Activated T-helper 2 cell treated with anti-CD3 and anti-CD28 coated beads, Interferon-gamma antibody, Interleukin-2, Interleukin-4, amounts not matched to agents 10 μg/mL and 5 μg/mL and 100 μg/mL, durations not matched to agents 14 hours and 24 hours and 36 hours (primary cell): Measurements from ENCODE around the gene KLHL6. TPM values are rescaled to one million over a fixed set of nuclear protein-coding genes. Genes with fewer than 3 reads are reported as not detected.
"Not testable (repeated sequence)": the region's sequence is repeated elsewhere in the genome, so short reads cannot be mapped to it uniquely, and the experiment has no call there.

Experiments used
- DNase-seq: peaks from one replicate; pipeline ENCODE4 v3.0.0; 2021; ENCODE audit warnings: low spot score
- H3K27ac Mint-ChIP-seq: one replicate; pipeline ENCODE4 v1.8.0; 2021; ENCODE audit warnings: mixed read lengths
- H3K27me3 Mint-ChIP-seq: one replicate; pipeline ENCODE4 v1.8.0; 2021; ENCODE audit warnings: low read depth, mixed read lengths
- H3K36me3 Mint-ChIP-seq: one replicate; pipeline ENCODE4 v1.8.0; 2021; ENCODE audit warnings: low read depth, mixed read lengths
- H3K4me1 Mint-ChIP-seq: one replicate; pipeline ENCODE4 v1.8.0; 2021; ENCODE audit warnings: low read depth, mixed read lengths
- H3K4me3 Mint-ChIP-seq: one replicate; pipeline ENCODE4 v1.8.0; 2021; ENCODE audit warnings: low read depth, mild to moderate bottlenecking, moderate library complexity, mixed read lengths
- H3K9me3 Mint-ChIP-seq: one replicate; pipeline ENCODE4 v1.8.0; 2021; ENCODE audit warnings: mixed read lengths
- intact Hi-C: fragments of 100-400 bp; cut with micrococcal nuclease; formaldehyde crosslinking; loops from one replicate; pipeline ENCODE4 v1.15.1; 2023
- total RNA-seq: library from RNA; stranded (reverse); gene quantifications from 2 replicates; pipeline ENCODE4 v1.2.3, GENCODE V29; 2022

KLHL6 gene
- total RNA-seq, 1 donor from 2014 or later = 29.7 TPM

DNA sequence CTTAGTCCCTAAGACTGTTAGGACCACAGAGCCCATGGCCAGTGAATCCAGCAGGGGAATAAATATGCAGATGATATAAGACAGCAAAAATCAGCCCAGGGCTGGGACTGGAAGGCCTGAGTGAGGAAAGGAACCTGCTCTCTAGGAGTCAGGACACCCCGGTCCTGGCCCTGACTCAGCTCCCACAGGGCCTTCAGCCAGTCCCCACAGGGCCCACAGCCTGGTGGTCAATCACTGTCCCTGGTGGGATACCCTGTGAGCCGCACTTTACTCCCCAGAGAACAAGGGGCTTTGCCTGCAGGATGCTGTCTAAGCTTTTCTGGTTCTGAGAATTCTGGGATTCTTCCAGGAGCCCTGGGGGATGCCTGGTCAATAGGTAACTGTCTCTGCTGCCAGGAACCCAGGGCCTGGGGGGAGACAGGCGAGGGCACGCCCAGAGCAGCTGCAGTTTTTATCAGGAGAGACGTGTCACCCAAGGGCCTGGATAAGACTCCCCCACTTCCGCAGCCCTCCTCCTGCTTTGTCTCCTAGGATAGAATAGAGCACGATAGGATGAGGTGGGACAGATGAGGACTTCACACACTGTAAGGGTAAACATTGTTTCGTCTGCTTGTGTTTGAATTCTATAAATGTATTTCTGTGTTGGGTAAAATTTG is 77.6 kb downstream of the KLHL6 start:
- no peaks in the 10 kb centered on the region for H3K36me3 Mint-ChIP-seq
- DNase-seq = no peak
- no peaks in the 10 kb centered on the region for H3K9me3 Mint-ChIP-seq
- no peak overlapping the region for H3K27ac Mint-ChIP-seq
- H3K4me1 Mint-ChIP-seq = peaks cover 6% of the 10 kb centered on the region
- no peak overlapping the region for H3K4me3 Mint-ChIP-seq
- intact Hi-C loops = no loop called here
- H3K27me3 Mint-ChIP-seq = no peaks in the 10 kb centered on the region

- H3K9me3 Mint-ChIP-seq, H3K4me3 Mint-ChIP-seq, DNase-seq, H3K36me3 Mint-ChIP-seq, intact Hi-C loops, H3K27me3 Mint-ChIP-seq, H3K27ac Mint-ChIP-seq, H3K4me1 Mint-ChIP-seq: not testable (repeated sequence)
Observed at GRCh38 chr3:183475764-183476162, 79.7 kb downstream of the KLHL6 start.

DNA sequence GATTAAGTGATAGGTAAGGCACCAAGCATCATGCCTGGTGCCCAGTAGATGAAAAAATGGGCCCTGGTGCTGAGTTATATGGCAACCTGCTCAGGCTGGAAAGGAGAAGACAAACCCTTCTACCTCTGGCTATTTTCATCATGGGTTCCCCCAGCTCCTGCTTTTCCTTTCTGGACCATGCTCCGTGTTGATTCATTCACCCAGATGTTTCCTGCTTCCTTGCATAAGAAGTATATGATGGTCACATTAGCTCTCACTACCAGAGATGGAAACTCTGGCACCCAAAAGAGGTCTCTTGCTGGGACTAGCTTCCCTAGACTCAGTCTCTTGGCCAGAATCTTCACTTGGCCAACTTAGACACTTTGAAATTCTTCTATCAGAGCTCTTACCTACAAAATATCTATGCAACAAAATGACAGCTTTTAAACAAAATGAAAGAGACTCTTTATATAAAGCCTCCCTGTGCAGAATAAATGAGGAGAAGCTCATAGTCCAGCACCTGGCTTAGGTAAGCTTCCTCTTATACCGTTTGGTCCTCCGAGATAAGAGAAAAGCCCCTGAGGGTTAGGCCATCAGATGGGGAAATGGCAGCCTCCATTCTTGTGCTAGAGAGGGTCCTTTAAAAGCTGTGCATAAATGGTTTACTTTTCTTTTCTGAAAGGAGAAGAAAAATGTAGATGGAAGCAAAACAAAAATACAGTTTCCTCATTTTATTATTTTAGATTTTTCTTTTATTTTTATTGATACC is 80.3 kb downstream of the KLHL6 start:
- no peaks in the 10 kb centered on the region for H3K9me3 Mint-ChIP-seq
- DNase-seq = no peak
- H3K36me3 Mint-ChIP-seq = no peaks in the 10 kb centered on the region
- peaks cover under 1% of the 10 kb centered on the region for H3K4me1 Mint-ChIP-seq
- H3K4me3 Mint-ChIP-seq = no peak overlapping the region
- no peak overlapping the region for H3K27ac Mint-ChIP-seq
- H3K27me3 Mint-ChIP-seq = no peaks in the 10 kb centered on the region
- intact Hi-C loops = no loop called here

- no peaks in the 10 kb centered on the region for H3K9me3 Mint-ChIP-seq
- no peak for DNase-seq
Observed at GRCh38 chr3:183473969-183474368, 81.5 kb downstream of the KLHL6 start.

GRCh38 chr3:183472155-183472554 is 83.4 kb downstream of the KLHL6 start:
- Mint-ChIP-seq H3K4me3 (no peak overlapping the region), H3K9me3 (no peaks in the 10 kb centered on the region), H3K4me1 (peaks cover 17% of the 10 kb centered on the region), H3K36me3 (no peaks in the 10 kb centered on the region), H3K27ac (no peak overlapping the region), H3K27me3 (no peaks in the 10 kb centered on the region)
- DNase-seq = no peak
- intact Hi-C loops = no loop called here

More at GRCh38 chr3:183473969-183474368, 81.5 kb downstream of the KLHL6 start:
- Mint-ChIP-seq H3K36me3 (no peaks in the 10 kb centered on the region), H3K27ac (no peak overlapping the region), H3K27me3 (no peaks in the 10 kb centered on the region), H3K4me3 (no peak overlapping the region), H3K4me1 (peaks cover 7% of the 10 kb centered on the region)
- intact Hi-C loops = no loop called here

DNA sequence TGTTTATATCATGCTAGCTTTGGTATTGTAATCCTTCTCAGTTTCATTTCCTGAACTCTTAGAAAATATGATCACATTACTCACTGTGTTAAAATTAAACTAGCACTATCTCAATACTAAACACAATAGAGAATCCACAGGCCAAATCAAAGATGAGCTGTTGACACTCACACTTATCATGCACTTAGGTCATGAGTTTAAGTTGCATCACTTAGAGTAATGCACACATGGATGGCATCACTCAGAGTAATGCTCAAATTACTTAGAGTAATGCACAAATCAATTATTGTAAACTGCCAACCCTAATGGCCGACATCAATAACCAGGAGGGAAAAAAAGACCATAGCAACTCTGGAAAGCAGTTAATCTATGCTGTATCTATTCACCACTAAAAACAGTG is 87.1 kb downstream of the KLHL6 start:
- H3K4me3 Mint-ChIP-seq = no peak overlapping the region
- intact Hi-C loops = loop anchor here (2.0 to 5.0 kb wide), 5 partner anchors 48 to 549 kb away; partner anchors contain the start of genes ABCC5 and PARL
- H3K27me3 Mint-ChIP-seq = peaks cover 7% of the 10 kb centered on the region
- no peak for DNase-seq
- no peaks in the 10 kb centered on the region for H3K9me3 Mint-ChIP-seq
- peak overlapping the region; percentile 69 for H3K27ac Mint-ChIP-seq
- peaks cover 17% of the 10 kb centered on the region for H3K4me1 Mint-ChIP-seq
- no peaks in the 10 kb centered on the region for H3K36me3 Mint-ChIP-seq

DNA sequence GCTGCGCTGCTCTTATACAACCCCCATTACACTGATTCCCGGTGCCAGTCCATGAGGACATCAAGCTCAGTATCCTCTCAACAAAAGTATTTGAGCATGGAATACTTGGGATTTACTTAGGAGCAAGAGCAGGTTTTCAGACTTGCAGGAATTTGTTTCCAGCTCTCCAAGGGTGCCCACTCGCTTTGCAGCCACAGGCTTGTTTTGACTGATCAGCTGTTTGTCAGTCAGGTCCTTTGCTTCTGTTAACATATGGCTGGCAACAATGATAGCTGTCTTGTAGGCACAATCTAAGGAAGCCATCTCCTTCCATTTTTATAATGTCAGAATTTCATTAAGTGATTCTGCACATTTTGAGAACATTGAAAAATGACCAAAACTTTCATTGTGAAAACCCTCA is 88.9 kb downstream of the KLHL6 start:
- intact Hi-C loops = loop anchor here (5.0 kb wide), 2 partner anchors 499 to 551 kb away; partner anchors contain the start of gene ABCC5
- H3K4me3 Mint-ChIP-seq = no peak overlapping the region
- no peaks in the 10 kb centered on the region for H3K36me3 Mint-ChIP-seq
- H3K9me3 Mint-ChIP-seq = no peaks in the 10 kb centered on the region
- DNase-seq = no peak
- peaks cover 18% of the 10 kb centered on the region for H3K4me1 Mint-ChIP-seq
- H3K27ac Mint-ChIP-seq = no peak overlapping the region
- H3K27me3 Mint-ChIP-seq = peaks cover 12% of the 10 kb centered on the region

DNA sequence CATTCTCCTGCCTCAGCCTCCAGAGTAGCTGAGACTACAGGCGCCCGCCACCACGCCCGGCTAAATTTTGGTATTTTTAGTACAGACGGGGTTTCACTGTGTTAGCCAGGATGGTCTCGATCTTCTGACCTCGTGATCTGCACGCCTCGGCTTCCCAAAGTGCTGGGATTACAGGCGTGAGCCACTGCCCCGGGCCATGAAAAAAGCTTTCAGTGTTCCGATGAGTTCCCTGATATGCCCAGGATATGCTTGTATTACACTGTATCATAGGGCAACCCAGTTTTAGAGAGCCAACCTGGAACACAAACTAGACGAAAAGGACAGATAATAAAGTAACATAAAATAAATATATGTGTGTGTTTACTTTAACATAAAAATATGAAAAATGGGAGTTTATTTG is 89.8 kb downstream of the KLHL6 start:
- H3K4me3 Mint-ChIP-seq, DNase-seq: not testable (repeated sequence)
- intact Hi-C loops = loop anchor here (5.0 kb wide), 2 partner anchors 498 to 552 kb away; partner anchors contain the start of gene ABCC5

DNA sequence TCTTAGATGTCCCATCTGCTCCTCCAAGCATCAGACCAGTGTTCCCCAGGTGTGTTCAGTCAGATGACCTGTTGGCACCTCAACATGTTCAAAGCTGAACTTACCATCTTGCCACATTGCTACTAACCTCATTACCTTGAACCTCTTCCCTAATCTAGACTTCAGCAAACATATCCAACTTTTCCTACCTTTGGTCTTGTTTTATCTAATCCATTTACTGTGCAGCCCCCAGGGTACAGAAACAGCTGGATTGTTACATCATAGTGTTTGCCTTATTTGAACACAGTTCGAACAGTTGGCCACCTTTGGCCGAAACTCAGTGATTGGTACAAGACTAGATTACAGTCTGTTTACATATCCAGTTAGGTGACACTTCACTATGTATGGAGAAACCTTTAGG is 91.0 kb downstream of the KLHL6 start:
- intact Hi-C loops = no loop called here
- H3K9me3 Mint-ChIP-seq = no peaks in the 10 kb centered on the region
- H3K36me3 Mint-ChIP-seq = no peaks in the 10 kb centered on the region
- no peak overlapping the region for H3K27ac Mint-ChIP-seq
- H3K4me1 Mint-ChIP-seq = peaks cover 16% of the 10 kb centered on the region
- peaks cover 14% of the 10 kb centered on the region for H3K27me3 Mint-ChIP-seq
- no peak overlapping the region for H3K4me3 Mint-ChIP-seq
- DNase-seq = no peak

More for the DNA sequence above, 89.8 kb downstream of the KLHL6 start:
- peaks cover 12% of the 10 kb centered on the region for H3K27me3 Mint-ChIP-seq
- H3K27ac Mint-ChIP-seq, H3K36me3 Mint-ChIP-seq, H3K9me3 Mint-ChIP-seq: not testable (repeated sequence)
- H3K4me1 Mint-ChIP-seq = peaks cover 18% of the 10 kb centered on the region

DNA sequence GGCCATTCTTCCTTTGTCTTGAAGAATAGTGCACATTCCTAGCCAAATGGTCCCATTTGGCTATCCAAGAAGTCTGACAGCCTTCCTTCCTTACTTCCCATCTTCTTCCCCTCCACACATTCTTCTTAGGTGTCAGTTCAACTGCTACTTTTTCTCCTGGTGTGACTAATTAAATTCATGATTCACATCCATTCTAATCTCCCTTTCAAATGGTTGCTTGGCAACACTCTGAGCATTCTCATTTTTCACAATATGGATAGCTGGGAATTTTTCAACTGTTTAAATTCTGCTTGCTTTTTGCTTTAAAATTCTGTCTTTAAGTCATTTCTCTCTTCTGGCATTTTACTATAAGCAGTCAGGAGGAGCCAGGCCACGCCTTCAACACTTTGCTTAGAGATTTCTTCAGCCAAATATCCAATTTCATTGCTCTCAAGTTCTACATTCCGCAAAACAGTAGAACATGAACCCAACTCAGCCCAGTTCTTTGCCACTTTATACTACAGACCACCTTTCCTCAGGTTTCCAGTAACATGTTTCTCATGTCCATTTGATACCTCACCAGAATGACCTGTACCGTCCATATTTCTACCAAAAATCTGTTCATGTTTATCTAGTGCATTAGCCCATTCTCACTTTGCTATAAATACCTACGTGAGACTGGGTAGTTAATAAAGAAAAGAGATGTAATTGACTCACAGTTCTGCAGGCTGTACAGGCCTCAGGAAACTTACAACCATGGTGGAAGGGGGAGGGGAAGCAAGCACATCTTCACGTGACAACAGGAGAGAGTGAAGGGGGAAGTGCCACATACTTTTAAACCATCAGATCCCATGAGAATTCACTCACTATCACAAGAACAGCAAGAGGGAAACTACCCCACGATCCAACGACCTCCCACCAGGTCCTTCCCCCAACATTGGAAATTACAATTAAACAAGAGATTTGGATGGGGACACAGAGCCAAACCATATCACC is 95.1 kb downstream of the KLHL6 start:
- Mint-ChIP-seq H3K27me3 (peaks cover 14% of the 10 kb centered on the region), H3K4me1 (peaks cover 1% of the 10 kb centered on the region), H3K36me3 (peaks cover 3% of the 10 kb centered on the region), H3K27ac (no peak overlapping the region), H3K9me3 (no peaks in the 10 kb centered on the region), H3K4me3 (no peak overlapping the region)
- intact Hi-C loops = no loop called here
- no peak for DNase-seq

- intact Hi-C loops = no loop called here
- H3K36me3 Mint-ChIP-seq = peaks cover 20% of the 10 kb centered on the region
- no peak for DNase-seq
- H3K4me3 Mint-ChIP-seq = no peak overlapping the region
- no peaks in the 10 kb centered on the region for H3K4me1 Mint-ChIP-seq
- H3K27ac Mint-ChIP-seq = no peak overlapping the region
- no peaks in the 10 kb centered on the region for H3K9me3 Mint-ChIP-seq
- H3K27me3 Mint-ChIP-seq = no peaks in the 10 kb centered on the region
Observed at GRCh38 chr3:183455089-183455488, 100.4 kb downstream of the KLHL6 start.

- H3K9me3 Mint-ChIP-seq = no peaks in the 10 kb centered on the region
- intact Hi-C loops = no loop called here
- no peaks in the 10 kb centered on the region for H3K27me3 Mint-ChIP-seq
- H3K4me1 Mint-ChIP-seq = peaks cover 5% of the 10 kb centered on the region
- H3K27ac Mint-ChIP-seq = no peak overlapping the region
- peaks cover 20% of the 10 kb centered on the region for H3K36me3 Mint-ChIP-seq
- no peak overlapping the region for H3K4me3 Mint-ChIP-seq
- no peak for DNase-seq
Observed at GRCh38 chr3:183454064-183454463, 101.4 kb downstream of the KLHL6 start.
